ENCODE measurements around the gene ELAPOR1.

GRCh38 chr1:109099938-109100773 is 13.8 kb upstream of the ELAPOR1 start:
- TF ChIP-seq POLR2AphosphoS5 (IDR thresholded peaks at IDR 0.05): peak; percentile 98 to 99 (median 99)
- TF ChIP-seq, protein P1, sequence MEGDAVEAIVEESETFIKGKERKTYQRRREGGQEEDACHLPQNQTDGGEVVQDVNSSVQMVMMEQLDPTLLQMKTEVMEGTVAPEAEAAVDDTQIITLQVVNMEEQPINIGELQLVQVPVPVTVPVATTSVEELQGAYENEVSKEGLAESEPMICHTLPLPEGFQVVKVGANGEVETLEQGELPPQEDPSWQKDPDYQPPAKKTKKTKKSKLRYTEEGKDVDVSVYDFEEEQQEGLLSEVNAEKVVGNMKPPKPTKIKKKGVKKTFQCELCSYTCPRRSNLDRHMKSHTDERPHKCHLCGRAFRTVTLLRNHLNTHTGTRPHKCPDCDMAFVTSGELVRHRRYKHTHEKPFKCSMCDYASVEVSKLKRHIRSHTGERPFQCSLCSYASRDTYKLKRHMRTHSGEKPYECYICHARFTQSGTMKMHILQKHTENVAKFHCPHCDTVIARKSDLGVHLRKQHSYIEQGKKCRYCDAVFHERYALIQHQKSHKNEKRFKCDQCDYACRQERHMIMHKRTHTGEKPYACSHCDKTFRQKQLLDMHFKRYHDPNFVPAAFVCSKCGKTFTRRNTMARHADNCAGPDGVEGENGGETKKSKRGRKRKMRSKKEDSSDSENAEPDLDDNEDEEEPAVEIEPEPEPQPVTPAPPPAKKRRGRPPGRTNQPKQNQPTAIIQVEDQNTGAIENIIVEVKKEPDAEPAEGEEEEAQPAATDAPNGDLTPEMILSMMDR (IDR thresholded peaks at IDR 0.05): peak; percentile 48 to 88 (median 67)

Measured in breast epithelium (tissue), 3 donors.